HG03159 (cell line): ENCODE data around the gene KCNIP4.

ENCODE experiments used
- ATAC-seq: cut with Tn5 transposase; IDR thresholded peaks from one replicate; pipeline ENCODE4 v1.9.1; 2021; ENCODE audit warnings: mild to moderate bottlenecking, moderate library complexity; ENCODE audit not compliant: unreplicated experiment

Gene KCNIP4

DNA sequence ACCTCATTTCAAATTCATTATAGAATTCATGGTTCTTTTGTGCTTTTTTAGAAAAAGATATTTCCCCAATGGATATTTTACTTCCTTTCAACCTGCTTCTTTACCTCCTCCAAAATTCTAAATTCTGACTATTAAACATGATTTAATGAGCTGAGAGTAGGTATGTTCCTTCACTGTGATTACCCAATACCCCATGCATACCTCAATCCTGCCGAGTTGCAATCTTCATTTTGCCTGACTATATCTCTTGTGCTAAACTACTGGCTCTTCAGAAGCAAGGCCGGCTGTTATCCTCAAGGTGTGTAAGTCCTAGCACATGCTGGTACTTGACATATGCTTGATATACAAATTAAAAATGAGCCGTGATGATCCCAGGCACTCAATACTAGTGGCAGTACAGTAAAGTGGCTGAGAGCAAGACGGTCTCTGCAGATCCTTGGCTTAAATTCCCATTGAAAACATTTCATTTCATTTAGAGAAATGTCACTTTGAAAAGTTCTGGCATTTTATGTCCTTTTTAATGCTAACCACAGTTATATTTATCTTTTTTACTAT is 320.4 kb downstream of the KCNIP4 start:
- no peak for ATAC-seq

DNA sequence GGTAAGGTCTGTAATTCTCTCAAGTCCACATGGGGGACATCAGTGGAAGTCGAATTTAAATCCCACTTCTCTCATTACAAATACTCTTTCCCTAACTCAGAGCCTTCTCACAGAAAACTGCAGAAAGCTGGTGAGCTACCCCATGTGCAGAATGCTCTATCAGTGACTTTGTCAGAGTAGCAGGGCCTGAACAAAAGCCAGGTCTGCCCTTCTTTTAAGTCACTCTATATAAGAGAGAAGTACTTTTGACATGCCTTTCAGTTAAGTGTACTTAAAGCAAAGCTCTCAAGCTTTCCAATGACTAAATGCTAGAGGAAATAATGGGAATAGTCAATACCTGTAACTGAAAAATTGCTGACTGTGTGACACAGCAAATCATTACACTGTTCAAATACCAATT is 323.1 kb downstream of the KCNIP4 start:
- no peak for ATAC-seq

DNA sequence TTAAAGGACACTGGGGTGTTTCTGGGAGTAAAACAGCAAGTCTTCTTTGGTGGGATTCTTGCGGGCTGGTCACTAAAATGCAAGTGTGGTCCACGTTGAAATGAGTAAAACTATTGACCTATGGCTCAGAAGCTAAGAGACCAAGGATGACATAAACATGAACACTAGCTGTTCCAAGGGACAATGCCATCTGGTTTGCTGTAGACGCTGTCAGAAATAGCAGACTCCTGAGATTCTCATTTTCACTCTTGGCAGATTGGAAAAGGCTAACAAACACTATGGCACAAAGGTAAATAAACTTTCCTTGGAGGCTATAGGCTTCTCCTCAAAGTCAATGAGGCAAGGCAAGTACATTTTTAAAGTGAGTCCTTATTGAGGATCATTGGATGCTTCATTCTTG is 343.6 kb downstream of the KCNIP4 start:
- no peak for ATAC-seq

DNA sequence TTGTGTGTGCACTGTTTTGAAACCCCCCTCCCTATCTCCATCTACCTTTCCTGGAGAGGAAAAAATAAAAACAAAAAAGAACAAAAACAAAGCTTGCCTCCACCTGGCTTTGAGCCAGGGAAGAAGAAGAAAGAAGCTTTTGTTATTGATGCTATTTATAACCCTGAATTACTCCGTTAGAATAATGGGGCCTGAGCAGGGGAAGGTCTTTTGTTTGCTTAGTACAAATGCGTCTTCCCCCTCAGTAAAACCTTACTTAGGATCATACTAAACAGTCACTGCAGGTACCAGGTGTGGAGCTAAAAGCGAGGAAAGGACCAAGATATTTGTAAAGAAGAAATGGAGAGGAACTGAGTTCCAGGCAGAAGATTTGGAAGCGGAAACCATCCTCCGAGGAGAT is 352.1 kb downstream of the KCNIP4 start:
- no peak for ATAC-seq

DNA sequence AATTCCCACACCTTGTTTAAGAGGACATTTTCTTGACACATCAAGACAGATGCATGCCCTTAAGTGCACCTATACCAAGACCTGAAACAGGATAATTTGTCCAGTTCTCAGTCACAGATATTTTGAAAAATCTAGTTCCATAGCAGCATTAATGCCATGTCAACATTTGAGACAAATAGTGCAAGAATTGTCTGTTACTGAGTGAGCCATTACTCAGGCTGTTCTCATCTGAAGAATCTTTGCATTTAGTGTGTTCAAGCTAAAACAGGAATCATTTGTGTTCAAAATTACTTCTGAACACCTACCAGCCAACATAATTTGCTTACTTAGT is 354.9 kb downstream of the KCNIP4 start:
- no peak for ATAC-seq

DNA sequence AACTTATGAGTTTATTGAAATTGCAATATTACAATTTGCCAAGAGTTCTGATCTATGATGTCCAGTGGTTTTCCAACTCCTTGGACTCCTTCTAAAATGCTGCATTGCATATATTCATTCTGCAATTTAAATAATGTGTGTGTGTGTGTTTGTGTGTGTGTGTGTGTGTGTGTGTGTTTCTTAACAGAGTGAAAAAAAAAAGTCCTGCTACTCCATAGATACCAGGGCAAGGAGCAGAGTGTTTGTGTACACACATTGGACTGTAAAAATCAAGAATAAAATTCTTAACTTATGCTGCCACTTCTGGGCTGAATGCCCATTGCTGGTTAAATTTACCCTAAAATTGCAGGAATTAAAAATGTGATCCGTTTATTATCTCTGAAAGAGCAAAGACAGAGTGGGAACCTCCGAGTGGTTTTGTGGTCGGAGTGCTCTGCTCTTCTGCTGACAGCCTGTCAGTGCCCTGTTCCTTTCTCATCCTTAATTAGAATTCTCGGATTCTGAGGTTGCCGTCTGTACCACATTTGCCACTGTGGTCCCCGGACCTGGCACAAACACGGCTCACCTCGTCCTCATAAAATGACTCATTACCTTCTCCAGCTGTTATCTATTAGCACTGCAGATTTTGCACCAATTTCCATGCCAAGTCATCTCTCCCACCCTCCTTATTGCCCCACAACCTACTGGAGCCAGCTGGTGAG is 355.5 kb downstream of the KCNIP4 start:
- ATAC-seq: no peak

DNA sequence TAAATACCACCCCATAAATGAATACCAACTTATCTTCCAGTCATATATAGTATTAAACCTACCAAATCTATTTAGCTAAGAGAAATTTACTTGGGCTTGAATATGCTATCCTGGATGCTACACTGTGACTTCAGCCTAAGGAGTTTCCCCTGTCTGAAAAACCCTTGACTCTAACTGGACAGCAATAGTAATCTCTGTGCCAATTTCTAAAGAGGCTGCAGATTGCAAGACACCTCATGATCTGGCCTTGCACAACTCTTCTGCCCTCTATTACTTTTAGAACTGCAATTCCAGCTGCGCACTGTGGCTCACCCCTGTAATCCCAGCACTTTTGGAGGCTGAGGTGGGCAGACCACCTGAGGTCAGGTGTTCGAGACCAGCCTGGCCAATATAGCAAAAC is 371.5 kb downstream of the KCNIP4 start:
- no peak for ATAC-seq

DNA sequence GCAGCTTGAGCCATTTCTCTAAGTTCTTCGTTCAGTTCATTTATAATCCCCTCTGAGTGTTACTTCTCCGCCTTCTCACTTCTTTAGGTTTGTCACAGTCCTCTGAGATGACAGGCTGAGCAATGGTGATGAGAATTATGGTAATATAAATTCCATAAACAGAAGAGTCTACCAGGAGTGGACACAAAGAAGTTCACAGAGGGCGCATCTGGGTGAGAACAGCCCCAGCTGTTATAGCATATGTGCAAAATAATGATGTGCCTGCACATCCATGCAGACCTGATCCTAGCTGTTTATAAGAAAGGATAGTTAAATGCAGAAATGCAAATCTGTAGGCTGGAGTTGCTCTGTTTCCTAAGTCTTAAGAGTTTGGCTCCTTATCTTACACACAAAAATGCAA is 377.5 kb downstream of the KCNIP4 start:
- no peak for ATAC-seq

DNA sequence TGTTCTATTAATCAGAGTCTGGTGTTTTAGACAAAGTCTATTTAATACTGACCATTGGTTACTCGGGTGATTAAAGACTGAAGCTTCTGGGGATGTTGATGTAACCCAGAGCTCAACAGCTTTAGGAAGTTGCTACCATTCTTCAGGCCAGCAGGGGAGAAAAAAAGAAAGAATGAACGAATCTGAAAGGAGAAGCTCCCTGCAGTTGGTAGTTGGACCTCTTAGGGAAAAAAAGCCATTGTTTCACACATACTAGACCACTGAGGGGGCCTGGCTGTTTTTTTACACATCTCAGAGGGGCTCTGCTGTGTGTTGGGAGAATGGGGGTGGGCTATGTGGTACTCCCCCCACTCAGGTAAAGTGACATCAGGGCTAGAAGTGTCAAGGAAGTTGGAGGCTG is 378.9 kb downstream of the KCNIP4 start:
- ATAC-seq: no peak

DNA sequence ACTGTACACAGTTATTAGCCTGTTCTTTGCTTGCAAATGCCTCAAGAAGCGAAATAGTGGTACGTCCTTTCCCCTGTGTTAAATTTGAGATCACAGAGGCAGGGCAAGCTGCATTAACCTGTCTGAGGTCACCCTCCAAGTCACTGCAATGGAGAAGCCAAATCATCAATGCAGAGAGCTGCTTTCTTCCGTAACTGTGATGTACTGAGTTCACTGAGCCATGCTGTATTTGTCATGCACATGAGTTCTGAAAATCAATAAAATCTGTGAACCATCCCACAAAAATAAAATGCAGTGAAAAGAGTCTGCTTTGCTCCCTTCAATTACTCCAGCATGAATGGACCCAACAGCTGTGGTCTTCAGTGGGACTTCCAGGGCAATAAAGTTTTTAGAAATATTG is 393.5 kb downstream of the KCNIP4 start:
- ATAC-seq: no peak

DNA sequence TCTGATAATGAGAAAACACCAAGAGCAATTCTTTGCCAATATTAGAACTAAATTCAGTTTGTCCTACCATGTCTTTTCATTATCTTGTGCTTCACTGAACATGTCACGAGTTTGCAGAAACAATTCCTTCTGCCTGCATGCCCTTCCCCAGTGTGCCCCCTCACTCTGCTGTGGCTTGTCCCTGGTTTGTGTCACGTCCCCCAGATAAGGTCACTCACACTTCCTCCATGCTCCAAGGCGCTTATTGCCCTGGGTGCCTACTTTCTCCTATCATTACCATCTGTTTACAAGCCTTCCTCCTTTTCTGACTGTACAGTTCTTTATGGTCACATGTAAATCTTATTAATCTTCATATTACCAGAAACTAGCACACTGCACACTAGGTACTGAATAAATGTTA is 394.1 kb downstream of the KCNIP4 start:
- ATAC-seq: no peak

DNA sequence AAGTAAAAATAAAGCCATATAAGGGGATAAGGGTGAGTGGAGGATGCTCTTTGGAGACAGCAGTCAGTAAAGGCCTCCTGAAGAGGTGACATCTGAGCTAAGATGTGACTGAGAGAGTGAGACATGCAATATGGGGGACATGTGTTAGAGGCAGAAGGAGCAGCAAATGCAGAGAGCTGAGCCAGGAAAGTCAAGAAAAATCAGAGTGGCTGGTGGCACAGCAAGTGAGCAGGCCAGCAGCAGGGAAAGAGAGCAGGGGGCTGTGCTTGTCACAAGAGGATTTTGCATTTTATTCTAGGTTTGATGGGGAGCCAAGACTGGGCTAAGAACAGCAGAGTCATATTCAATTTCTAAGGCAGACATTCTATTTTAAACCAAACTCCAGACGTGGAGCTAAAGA is 394.5 kb downstream of the KCNIP4 start:
- no peak for ATAC-seq

DNA sequence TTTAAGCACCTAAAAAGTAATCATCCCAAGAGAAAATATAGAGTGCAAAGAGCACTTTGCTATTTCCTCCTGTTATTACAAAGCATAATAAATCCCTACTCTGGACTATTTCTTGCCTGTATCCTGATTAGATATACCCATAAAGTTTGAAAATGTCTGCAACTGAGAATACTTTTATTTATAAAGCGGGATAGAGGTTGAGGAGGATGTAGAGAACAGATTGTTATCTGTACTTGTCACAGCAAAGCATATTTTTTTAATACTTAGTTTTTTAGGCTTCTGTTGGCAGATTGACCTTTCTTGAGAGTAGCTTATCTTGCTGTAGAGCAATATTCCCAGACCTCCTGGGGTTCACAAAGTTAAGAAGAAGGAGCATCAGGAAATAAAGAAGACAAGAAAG is 396.1 kb downstream of the KCNIP4 start:
- ATAC-seq: no peak

DNA sequence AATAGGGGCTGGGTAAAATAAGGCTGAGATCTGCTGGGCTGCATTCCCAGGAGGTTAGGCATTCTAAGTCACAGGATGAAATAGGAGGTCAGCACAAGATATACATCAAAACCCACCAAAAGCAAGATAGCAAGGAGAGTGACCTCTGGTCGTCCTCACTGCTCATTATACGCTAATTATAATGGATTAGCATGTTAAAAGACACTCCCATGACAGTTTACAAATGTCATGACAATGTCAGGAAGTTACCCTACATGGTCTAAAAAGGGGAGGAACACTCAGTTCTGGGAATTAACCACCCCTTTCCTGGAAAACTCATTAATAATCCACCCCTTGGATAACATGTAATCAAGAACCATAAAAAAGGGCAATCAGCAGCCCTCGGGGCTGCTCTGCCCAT is 403.6 kb downstream of the KCNIP4 start:
- ATAC-seq: no peak

DNA sequence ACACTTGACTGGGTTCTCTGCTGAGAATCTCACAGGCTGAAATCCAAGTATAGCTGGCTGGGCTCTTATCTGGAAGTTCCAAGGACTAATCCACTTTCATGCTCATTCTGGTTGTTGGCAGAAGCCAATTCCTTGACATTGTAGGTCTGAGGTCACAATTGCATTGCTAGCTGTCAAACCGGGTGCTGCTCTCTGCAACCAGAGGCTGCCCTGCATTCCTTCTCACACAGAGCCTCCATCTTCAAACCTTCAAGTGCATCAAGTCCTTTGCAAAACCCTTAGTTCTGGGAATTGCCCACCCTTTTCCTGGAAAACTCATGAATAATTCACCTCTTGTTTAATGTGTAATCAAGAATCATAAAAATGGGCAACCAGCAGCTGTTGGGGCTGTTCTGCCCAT is 404.2 kb downstream of the KCNIP4 start:
- ATAC-seq: no peak

DNA sequence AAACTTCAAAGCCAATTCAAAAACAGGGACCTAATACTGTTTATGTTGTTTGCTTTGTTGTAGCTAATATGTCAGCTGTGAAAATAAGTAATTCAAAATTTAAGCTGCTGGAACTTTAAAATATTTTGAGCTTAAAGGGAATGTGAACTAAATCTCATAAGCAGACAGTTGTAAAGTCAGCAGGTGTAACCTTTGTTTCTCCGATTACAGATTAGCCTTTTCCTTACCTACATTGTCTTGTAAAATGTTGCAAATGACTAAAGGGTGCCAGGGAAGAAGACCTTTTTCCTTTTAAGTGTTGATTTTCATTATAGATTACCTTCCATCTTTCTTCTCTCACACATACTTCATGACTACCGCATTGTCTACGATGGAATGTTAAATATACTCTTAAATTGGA is 405.1 kb downstream of the KCNIP4 start:
- ATAC-seq: no peak

DNA sequence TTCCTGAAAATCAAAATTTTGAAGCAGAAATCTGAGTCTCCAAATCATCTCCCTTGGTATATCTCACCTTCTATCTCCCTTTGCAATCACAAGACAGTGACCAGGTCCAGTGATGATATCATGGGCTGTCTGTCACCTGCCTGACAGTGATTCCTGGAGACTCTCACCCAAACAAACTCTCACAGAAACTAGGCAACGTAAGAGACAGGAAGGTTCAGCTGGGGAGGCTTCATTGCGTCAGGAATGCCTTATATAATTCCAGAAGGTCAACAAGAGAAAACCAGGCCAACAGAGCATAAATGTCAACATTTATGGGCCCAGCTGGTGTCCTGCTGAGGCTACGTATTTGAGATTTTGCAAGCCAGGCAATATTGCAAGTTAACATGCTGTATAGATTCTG is 412.7 kb downstream of the KCNIP4 start:
- ATAC-seq: no peak

DNA sequence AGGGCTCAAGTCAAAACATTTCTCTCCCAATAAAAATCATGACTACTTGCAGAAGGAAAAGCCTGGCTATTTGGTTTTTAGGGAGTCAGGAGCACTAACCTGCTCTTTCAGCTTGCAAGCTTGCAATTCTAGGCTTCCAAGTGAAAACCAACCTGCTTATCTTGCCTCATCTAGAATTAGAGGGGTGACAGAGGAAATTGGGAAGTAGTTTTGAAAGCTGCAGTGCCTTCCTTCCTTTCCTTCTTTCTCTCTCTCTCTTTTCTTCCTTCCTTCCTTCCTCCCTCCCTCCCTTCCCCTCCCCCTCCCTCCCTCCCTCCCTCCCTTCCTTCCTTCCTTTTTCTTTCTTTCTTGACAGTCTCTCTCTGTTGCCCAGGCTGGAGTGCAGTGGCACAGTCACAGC is 417.5 kb downstream of the KCNIP4 start:
- no peak for ATAC-seq

DNA sequence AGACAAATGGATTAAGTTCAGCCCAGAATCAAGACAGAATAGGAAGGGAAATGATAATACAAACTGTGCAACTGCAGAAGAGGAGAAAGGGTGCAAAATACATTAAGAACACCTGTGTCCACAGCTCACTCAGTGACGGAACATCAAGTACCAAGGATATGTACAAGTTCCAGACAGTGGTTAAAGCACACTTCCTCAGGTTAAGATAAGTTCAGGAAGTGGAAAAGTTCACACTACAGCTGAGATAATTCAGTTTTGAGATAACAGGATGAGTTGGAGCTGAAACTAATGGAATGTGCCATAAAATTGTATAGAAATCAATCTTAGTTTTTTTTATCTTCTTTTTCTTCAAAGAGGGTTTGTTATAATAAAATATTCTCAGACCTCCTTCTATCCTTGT is 419.4 kb downstream of the KCNIP4 start:
- ATAC-seq: no peak

DNA sequence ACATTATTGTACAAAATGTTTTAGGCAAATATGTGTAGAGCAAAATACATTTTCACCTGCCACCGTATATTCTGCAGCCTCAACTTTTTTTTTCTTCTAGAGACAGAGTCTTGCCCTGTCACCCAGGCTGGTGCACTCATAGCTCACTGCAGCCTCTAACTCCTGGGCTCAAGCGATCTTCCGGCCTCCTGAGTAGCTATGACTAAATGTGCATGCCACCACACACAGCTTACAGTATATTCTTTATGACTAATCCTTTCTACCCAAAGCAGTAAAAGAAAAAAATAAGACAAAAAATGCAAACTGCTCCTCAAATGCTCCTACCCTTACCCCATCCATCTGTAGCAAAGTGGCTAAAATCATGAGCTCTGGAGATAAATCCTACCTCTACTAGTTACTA is 426.3 kb downstream of the KCNIP4 start:
- ATAC-seq: no peak

DNA sequence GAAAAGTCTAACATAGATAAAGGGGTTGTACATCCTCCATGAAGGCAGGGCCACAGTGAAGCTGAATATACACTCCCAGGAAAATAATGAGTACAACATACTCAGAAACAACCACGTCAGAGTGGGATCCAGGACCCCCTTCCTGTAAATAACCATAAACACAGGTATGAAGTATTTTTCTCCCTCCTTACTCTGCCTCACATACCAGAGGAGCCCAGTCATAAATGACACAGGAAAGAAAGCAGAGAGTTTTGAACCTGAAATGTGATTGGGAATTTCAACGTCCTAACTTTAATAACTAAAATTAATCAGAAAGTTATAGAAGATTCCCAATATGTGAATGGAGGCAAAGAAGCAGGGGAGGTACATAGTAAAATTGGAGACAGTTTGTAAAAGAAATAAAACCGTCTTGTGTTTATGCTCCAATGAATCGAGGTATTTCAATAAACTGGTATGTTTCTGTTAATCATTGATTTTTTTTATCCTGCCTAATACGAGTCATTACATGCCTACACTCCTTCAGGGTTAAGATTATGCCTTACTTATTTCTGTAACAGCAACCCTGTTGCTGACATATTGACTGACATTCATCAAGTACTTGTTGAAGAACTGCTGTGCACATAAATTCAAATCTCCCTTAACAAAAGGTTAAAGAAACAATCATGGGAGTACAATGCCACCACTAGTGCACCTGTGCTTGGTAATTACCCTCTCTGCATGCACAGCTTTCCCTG is 431.3 kb downstream of the KCNIP4 start:
- no peak for ATAC-seq

DNA sequence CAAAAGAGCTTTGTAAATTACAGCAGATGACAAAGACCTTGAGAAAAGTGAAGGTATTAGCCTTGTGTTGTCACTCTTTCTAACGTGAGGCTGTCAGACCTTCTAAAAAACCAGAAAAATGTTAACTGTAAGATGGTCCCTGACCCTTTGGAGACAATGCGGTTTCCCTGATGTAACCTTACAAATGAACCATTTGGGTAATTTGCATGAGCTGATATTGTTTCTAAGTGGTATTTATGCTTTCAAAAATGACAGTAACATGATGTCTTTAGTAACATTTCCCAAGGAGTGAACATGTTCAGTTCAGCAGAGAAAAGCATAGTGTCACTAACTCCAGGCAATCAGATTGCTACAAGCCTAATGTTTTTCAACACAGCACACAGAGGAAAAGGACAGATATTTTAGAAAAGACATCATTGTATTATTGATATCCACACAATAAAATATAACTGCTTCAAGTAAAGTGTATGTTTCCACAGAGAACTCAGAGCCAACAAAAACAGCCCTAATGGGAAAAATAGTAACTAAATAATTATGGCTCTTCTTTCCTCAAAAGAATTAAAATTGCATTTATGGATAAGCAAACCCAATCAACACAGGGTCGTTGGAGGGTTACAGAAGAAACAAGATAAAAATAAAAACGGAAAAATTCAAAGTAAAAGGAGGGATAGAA is 434.4 kb downstream of the KCNIP4 start:
- ATAC-seq: no peak
